ENCODE measurements around the gene RGS13. TPM values are rescaled to one million over a fixed set of nuclear protein-coding genes. Genes with fewer than 3 reads are reported as not detected.

Gene RGS13
- total and polyA plus RNA-seq, 10 of the 15 experiments (the other 5 are each of a cell fraction or from before 2014, with no cell fraction given): 0.23 to 16.0 (median 0.36) TPM; not detected in 1

- TF ChIP-seq ZBTB11 (CRISPR knock-in tag; IDR thresholded peaks at IDR 0.05): no peak
- no peak for TF ChIP-seq E2F8 (IDR thresholded peaks at IDR 0.05; ENCODE audit: low read depth, partially characterized antibody)
- TF ChIP-seq NBN (IDR thresholded peaks at IDR 0.05): no peak
- no peak for TF ChIP-seq ATF7 (IDR thresholded peaks at IDR 0.05; ENCODE audit: low read depth)
- TF ChIP-seq NR2C1 (IDR thresholded peaks at IDR 0.05): no peak
- peak; percentile 9; the same call in 1 of the 2 replicates for TF ChIP-seq IKZF1 (conservative IDR thresholded peaks at IDR 0.05)
- no peak for TF ChIP-seq PAX8 (IDR thresholded peaks at IDR 0.05)
- no peak for TF ChIP-seq ETV6 (conservative IDR thresholded peaks at IDR 0.05 in 1 of 2, IDR thresholded peaks at IDR 0.05 in 1 of 2; ENCODE audit: borderline replicate concordance in 1 of 2, low read depth in 1 of 2)
- no peak for TF ChIP-seq CHD2 (IDR thresholded peaks at IDR 0.05; ENCODE audit: borderline replicate concordance, low read depth, low read length)
- no peak for TF ChIP-seq HSF1 (IDR thresholded peaks at IDR 0.05; ENCODE audit: low read depth, low read length)
Observed at GRCh38 chr1:192598589-192598988, 37.4 kb upstream of the RGS13 start (continued).
